CMK (cell line): Measurements from ENCODE around the gene CACHD1.
"Not testable (repeated sequence)": the region's sequence is repeated elsewhere in the genome, so short reads cannot be mapped to it uniquely, and the experiment has no call there.

Source experiments
- DNase-seq: peaks from one replicate; pipeline ENCODE4 v3.0.0-alpha.2; 2010; ENCODE audit warnings: low read depth

CACHD1 gene

GRCh38 chr1:64497088-64497883, 27.4 kb downstream of the CACHD1 start:
- no peak for DNase-seq

DNA sequence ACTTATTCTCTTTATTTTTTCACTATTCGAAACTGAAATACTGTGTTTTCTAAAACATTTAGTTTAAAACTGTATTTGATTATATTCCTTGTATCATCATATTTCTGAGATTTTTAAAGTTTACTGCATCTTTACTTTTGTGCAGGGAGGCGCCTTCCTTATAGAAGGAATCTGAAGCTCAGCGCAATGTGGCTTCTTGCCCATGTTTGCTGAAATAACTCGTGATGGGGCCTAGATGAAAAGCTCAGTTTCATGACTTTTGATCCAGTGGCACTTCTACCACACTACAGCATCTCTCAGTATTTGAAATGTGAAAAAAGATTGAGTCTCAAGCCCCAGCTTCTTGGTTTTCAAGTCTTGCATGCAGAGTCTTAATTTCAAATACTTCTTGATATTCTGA, 28.4 kb downstream of the CACHD1 start:
- DNase-seq: no peak

GRCh38 chr1:64499011-64499410, 29.1 kb downstream of the CACHD1 start:
- no peak for DNase-seq

GRCh38 chr1:64499966-64500365, 30.0 kb downstream of the CACHD1 start:
- DNase-seq: no peak

- DNase-seq: no peak
These were observed 32.2 kb downstream of the CACHD1 start for GRCh38 chr1:64502083-64502482.

GRCh38 chr1:64502931-64503330, 33.0 kb downstream of the CACHD1 start:
- no peak for DNase-seq

- DNase-seq: no peak
These were observed 35.5 kb downstream of the CACHD1 start for GRCh38 chr1:64505232-64505943.

DNA sequence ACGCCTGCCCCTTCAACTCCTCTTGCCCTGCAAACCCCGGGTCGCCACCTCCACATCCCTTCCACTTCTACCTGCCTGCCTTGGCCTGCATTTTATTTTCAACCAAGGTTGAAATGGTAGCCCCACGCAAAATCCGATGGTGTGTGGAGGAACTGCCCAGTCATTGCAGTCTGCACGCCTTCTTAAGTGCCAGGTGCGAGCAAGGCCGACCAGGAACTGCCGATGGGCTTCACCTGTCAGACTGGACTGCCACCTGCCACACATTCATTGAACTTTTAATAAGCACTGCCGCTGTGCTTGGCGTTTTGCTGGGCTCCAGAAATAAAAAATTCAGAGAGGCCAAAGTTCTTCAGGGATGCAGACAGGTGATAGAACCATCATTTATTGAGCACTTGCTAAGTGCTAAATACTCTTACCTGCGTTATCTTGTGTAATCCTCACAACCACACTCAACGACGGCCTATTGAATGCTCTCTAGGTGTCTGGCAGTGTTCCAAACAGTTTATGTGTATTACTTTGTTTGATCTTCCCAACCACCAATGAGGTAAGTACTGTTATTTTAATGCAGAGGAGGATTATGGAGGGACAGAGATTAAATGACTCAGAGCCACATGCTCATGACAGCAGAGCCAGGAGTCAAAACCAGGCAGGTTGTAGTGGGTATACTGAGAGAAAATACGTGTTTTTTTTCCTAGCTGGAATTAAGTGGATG, 36.2 kb downstream of the CACHD1 start:
- no peak for DNase-seq

- no peak for DNase-seq
These were observed 38.7 kb downstream of the CACHD1 start for GRCh38 chr1:64508629-64509028.

DNA sequence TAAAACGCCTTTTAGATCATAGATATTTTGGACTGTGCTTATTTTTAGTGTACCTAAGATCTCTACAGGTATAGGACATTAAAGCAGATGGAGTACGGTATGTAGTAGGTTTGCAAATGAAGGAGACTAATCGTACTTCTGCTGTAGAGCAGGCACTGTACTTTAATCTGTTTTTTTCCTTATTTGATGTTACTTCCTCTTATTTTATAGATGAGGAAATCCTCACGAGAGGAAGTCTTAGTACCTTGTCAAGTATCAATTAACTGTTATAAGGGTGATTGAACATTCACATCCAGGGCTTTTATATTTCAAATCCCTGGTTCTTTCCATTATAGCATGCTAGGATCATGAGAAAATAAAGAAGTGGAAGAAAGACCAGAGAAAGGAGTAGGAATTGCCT, 41.1 kb downstream of the CACHD1 start:
- no peak for DNase-seq

- not testable (repeated sequence) for DNase-seq
These were observed 42.3 kb downstream of the CACHD1 start for GRCh38 chr1:64512206-64512605.

- no peak for DNase-seq
These were observed 43.6 kb downstream of the CACHD1 start for GRCh38 chr1:64513545-64513944.

DNA sequence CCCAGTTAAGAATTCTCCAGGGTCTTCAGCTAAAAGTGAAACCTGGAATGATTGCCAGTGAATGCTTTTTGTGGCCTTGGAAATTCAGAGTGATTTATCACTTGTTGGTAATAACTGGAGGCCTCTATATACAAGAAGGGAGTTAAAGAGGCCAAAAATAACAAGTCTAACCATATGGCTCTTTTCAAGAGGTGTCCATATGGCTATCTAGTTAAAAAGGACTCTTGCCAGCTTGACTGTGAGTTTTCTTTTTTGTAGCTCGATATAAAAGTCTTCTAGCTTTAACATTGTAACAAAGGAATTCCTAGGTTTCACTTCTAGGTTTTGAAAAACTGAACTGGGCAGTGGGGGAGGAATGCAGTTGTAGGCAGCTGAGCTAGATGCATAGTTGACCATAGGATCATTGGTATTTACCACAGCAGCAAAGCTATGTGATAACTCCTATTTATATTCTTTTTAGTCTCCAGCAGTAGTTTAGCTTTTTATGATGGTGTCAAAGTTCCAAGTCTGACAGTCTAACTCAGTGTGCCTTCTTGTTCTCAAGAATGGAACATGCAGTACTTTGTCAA, 44.4 kb downstream of the CACHD1 start:
- no peak for DNase-seq

GRCh38 chr1:64515427-64515826, 45.5 kb downstream of the CACHD1 start:
- DNase-seq: no peak

- DNase-seq: no peak
These were observed 46.4 kb downstream of the CACHD1 start for GRCh38 chr1:64516301-64516700.

- DNase-seq: no peak
These were observed 47.1 kb downstream of the CACHD1 start for GRCh38 chr1:64516803-64517568.

DNA sequence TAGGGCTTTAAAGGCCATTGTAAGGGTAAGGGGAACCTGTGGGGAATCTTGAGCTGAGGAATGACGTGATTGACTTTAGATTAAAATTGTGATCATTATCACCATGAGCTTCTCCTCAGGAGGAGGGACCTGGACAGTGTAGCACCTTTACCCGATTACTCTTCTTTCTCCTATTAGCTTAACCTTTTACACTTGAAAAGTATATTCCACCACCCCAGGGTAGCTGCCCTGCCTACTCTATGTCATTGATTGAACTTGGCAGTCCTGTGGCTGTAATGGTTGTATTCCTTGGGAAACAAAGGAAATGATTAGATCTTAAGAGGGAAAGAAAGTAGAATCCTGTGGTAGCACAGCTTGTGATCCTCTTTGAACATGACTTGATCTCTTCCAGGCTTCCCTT, 47.7 kb downstream of the CACHD1 start:
- no peak for DNase-seq

DNA sequence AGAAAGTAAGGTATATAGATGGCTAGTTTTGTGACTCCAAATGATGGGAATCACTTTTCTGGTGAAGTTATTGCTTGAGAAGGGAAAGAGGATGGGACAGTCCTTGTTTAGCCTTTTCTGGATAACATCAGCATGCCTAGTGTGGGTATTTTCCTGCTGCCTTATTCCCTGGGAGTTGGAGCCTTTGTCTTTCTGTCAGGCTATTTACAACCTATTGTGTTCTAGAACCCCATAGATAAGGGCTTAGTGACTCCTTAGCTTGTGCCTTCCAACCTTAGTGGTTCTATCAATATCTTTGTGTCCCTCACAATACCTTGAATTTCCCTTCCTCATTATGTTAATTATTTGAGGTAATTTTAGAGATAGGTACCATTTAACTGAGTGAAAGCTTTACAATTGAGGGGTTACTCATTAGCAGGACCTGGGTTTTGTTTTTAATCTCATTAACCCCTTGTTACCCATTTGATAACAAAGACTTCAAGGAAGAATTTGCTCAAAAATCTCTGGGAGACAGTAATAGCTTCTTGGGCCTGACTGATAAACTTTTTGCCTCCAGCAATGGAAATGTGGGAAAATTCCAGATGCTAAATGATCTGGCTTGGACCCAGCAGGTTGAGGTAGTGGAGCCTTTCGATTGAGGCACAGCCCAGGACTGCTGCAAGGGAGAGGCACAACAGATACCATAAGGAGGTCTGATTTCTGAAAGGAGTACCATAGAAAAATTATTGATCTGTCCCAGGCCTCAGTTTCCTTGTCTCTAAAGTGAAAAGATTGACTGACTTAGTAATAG, 49.0 kb downstream of the CACHD1 start:
- DNase-seq: no peak

DNA sequence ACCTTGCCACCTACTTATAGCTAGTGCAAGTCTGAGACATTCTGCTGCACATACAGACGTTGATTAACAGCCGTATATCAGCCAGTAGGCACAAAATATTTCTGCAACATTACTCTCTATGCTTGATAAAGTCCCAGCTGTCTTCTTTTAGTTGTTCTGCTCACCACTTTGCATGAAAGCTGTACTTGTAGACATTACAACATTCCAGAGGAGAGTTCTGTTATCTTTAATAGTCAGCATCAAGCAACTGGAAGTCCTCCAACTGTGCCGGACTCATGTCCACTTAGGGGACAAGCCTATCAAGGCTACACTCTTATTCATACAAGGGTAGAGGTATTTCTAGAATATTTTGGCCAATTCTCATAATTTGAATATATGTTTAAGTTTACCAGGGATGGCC, 50.0 kb downstream of the CACHD1 start:
- no peak for DNase-seq

DNA sequence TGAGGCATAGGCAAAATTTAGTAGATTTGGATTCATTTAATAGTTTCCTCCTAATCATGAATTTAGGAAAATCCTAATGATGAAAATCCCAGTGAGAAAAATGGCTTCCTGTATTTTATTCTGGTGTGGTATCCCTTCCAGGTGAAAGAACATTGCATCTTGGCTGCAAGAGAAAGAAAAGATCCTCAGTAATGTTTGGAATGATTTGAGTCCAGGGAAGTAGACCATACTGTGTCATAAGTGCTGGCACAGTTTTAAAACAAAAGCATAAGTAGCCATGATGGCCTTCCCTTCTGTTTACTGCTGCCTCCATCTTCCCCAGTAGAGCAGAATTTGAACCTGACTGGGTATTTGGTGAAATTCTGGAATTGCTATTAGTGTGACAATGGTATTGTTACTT, 52.8 kb downstream of the CACHD1 start:
- DNase-seq: no peak
